ENCODE results near the gene MT1E. TPM values are rescaled to one million over a fixed set of nuclear protein-coding genes. Genes with fewer than 3 reads are reported as not detected.

The MT1E gene
- total RNA-seq (258 TPM), polyA plus RNA-seq (ENCODE audit: insufficient read depth, low read depth, low replicate concordance) (191 TPM)
- long read RNA-seq, donor 1, transcript MT1E-201 (3 exons, 704 nt), result major isoform, 9 of 9 reads
- long read RNA-seq, donor 1, partial matches to known transcripts, result 0 of 9 reads
- long read RNA-seq, donor 1, other reads (novel, unspliced or antisense), result 0 of 9 reads
- long read RNA-seq, donor 2, transcript MT1E-201 (3 exons, 704 nt), result major isoform, 19 of 22 reads
- long read RNA-seq, donor 2, partial matches to known transcripts, result 0 of 22 reads
- long read RNA-seq, donor 2, other reads (novel, unspliced or antisense), result 0 of 22 reads
- long read RNA-seq, donor 3, transcript MT1E-201 (3 exons, 704 nt), result major isoform, 46 of 48 reads
- long read RNA-seq, donor 3, partial matches to known transcripts, result 0 of 48 reads
- long read RNA-seq, donor 3, other reads (novel, unspliced or antisense), result 0 of 48 reads
- long read RNA-seq, donor 4, transcript MT1E-201 (3 exons, 704 nt), result major isoform, 9 of 9 reads
- long read RNA-seq, donor 4, partial matches to known transcripts, result 0 of 9 reads
- long read RNA-seq, donor 4, other reads (novel, unspliced or antisense), result 0 of 9 reads
- long read RNA-seq, donor 5, partial matches to known transcripts, result 0 of 2 reads
- long read RNA-seq, donor 5, other reads (novel, unspliced or antisense), result 0 of 2 reads
- long read RNA-seq, donor 6, transcript MT1E-201 (3 exons, 704 nt), result major isoform, 75 of 87 reads
- long read RNA-seq, donor 6, partial matches to known transcripts, result 11 of 87 reads
- long read RNA-seq, donor 6, other reads (novel, unspliced or antisense), result 0 of 87 reads
- long read RNA-seq, donor 7, transcript MT1E-201 (3 exons, 704 nt), result major isoform, 21 of 30 reads
- long read RNA-seq, donor 7, partial matches to known transcripts, result 9 of 30 reads
- long read RNA-seq, donor 7, other reads (novel, unspliced or antisense), result 0 of 30 reads
- long read RNA-seq, donor 8, transcript MT1E-201 (3 exons, 704 nt), result major isoform, 15 of 15 reads
- long read RNA-seq, donor 8, partial matches to known transcripts, result 0 of 15 reads
- long read RNA-seq, donor 8, other reads (novel, unspliced or antisense), result 0 of 15 reads
- long read RNA-seq, donor 9, transcript MT1E-201 (3 exons, 704 nt), result major isoform, 18 of 18 reads
- long read RNA-seq, donor 9, partial matches to known transcripts, result 0 of 18 reads
- long read RNA-seq, donor 9, other reads (novel, unspliced or antisense), result 0 of 18 reads
- long read RNA-seq, donor 10, transcript MT1E-201 (3 exons, 704 nt), result major isoform, 40 of 40 reads
- long read RNA-seq, donor 10, partial matches to known transcripts, result 0 of 40 reads
- long read RNA-seq, donor 10, other reads (novel, unspliced or antisense), result 0 of 40 reads

DNA sequence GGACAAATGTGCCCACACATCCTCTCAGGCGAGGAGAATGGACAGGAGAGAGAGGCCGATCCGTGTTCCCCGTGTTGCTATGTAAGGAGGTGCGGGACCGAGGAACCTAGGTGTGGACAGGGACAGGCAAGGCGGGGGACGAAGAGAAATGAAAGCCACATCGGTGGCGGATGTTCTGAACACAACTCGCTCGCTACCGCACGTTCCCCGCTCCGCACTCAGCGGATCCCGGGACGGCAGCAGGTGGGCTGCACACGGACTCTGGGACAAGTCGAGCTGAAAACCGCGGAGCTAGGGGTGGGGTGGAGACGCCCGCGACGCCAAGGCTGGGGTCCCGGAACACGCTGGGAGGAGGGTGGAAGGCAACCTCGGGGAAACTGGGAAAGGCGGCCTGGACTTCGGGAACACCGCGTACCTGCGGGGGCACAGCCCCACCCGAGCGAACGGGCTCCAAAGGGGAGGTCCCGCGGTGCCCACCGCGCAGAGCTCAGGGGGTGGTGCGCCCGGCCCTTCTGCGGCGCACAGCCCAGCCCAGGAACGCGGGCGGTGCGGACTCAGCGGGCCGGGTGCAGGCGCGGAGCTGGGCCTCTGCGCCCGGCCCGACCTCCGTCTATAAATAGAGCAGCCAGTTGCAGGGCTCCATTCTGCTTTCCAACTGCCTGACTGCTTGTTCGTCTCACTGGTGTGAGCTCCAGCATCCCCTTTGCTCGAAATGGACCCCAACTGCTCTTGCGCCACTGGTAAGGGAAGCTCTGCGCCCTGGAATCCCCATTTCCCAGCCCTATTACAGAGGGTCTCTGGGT is at the start of gene MT1E:
TSS of gene MT1E (plus strand) at position 642 of the 803 bp plus-strand sequence. CDS start at position 713, 71 bp downstream.
- no peak for TF ChIP-seq CTCF (IDR thresholded peaks at IDR 0.05; ENCODE audit: borderline replicate concordance, extremely low read depth, insufficient read depth)
- no peaks in the 10 kb centered on the region for H3K36me3 ChIP-seq (ENCODE audit: control insufficient read depth in 2 of 3, insufficient read depth in 3 of 3, low read length in 3 of 3)

GRCh38 chr16:56576585-56577299 is 48.8 kb upstream of the MT1E start:
- H3K9ac ChIP-seq (ENCODE audit: low read length in 3 of 3), result no peak overlapping the region
- peak; percentile 75 for TF ChIP-seq CTCF (IDR thresholded peaks at IDR 0.05; ENCODE audit: borderline replicate concordance, extremely low read depth, insufficient read depth)
- no peak for FAIRE-seq
- H3K36me3 ChIP-seq (ENCODE audit: control insufficient read depth in 2 of 3, insufficient read depth in 3 of 3, low read length in 3 of 3), result no peaks in the 10 kb centered on the region
- intact Hi-C loops (cut with DNase I), result no loop called here
- H3K4me1 ChIP-seq (ENCODE audit: control insufficient read depth in 2 of 3, insufficient read depth in 2 of 3, low read depth in 1 of 3, low read length in 3 of 3), result peaks cover 0 to 2% (median 0%) of the 10 kb centered on the region in 3 donors
- peak in 4 of 5 donors; percentile 45 to 91 (median 52) for DNase-seq
- H3K27ac ChIP-seq (ENCODE audit: low read depth in 2 of 2, low read length in 2 of 2), result no peak overlapping the region
- no peaks in the 10 kb centered on the region for H3K9me3 ChIP-seq (ENCODE audit: control insufficient read depth in 2 of 3, insufficient read depth in 1 of 3, low read length in 3 of 3)
- H3K4me3 ChIP-seq (ENCODE audit: low read length in 3 of 3), result no peak overlapping the region
- no peaks in the 10 kb centered on the region for H3K27me3 ChIP-seq (ENCODE audit: control insufficient read depth, insufficient read depth, low read length)

More for the DNA sequence above, at the start of gene MT1E:
- peaks cover 0 to 3% (median 0%) of the 10 kb centered on the region in 3 donors for H3K4me1 ChIP-seq (ENCODE audit: control insufficient read depth in 2 of 3, insufficient read depth in 2 of 3, low read depth in 1 of 3, low read length in 3 of 3)
- no peak for FAIRE-seq
- H3K4me3 ChIP-seq (ENCODE audit: low read length in 3 of 3), result peak within 1 kb of the TSS; percentile 45 to 85 (median 72)
- H3K27me3 ChIP-seq (ENCODE audit: control insufficient read depth, insufficient read depth, low read length), result no peaks in the 10 kb centered on the region
- H3K9ac ChIP-seq (ENCODE audit: low read length in 3 of 3), result peak within 1 kb of the TSS; percentile 19 to 87 (median 35)
- H3K27ac ChIP-seq (ENCODE audit: low read depth in 2 of 2, low read length in 2 of 2), result peak within 1 kb of the TSS; percentile 88 to 93
- no peaks in the 10 kb centered on the region for H3K9me3 ChIP-seq (ENCODE audit: control insufficient read depth in 2 of 3, insufficient read depth in 1 of 3, low read length in 3 of 3)
- DNase-seq, result peak in 4 of 5 donors; percentile 53 to 92 (median 71)
- intact Hi-C loops (cut with DNase I), result no loop called here

Measured in kidney (tissue), 22 donors.